ENCODE data around the gene PCMTD2. TPM values are rescaled to one million over a fixed set of nuclear protein-coding genes. Genes with fewer than 3 reads are reported as not detected.
A peak's percentile ranks its signal among the peaks of the same experiment; 100 is the strongest.

Gene PCMTD2
- total and polyA plus RNA-seq, 2 of the 13 experiments (the other 11 are each of a cell fraction or from before 2014, with no cell fraction given) = 47.0 to 76.9 TPM

DNA sequence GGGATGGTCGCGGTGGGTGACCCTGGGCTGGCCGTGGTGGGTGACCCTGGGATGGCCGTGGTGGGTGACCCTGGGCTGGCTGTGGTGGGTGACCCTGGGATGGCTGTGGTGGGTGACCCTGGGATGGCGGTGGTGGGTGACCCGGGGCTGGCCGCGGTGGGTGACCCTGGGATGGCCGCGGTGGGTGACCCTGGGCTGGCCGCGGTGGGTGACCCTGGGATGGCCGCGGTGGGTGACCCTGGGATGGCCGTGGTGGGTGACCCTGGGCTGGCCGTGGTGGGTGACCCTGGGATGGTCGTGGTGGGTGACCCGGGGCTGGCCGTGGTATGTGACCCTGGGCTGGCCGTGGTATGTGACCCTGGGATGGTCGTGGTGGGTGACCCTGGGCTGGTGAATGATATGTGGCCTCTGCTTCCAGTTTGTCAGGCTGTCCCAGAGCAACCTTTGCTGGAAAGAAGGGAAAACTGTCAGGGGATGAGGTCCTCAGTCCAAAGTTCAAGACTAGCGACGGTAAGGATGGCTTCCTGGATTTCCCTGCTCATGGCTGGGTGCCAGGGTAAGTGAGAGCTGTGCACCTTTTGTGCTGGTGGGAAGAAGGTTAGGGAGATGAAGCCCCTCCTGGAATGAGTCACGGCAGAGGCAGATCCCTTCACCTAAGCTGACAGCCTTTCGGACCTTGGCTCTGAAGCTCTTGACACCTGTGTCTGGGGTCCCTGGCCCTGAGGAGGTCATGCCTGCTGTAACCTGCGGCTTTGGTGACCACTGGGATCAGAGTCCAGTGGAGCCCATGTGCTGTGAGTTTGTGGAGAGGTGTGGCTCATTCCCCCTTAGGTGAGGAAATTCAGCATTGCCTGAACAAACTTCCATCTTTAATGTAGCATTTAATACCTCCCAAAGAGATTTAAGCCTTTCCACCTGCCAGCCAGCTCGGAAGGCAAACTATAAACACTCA, 19.1 kb upstream of the PCMTD2 start (continued):
- no peak for TF ChIP-seq IKZF1 (IDR thresholded peaks at IDR 0.05)
- TF ChIP-seq TAF15 (IDR thresholded peaks at IDR 0.05; ENCODE audit: low read depth, low read length, poor library complexity, severe bottlenecking) = no peak
- TF ChIP-seq MYNN (CRISPR knock-in tag; IDR thresholded peaks at IDR 0.05; ENCODE audit: low read depth) = no peak
- TF ChIP-seq PCBP2 (optimal IDR thresholded peaks at IDR 0.05; ENCODE audit: low read depth, low read length, poor library complexity, severe bottlenecking) = no peak
- TF ChIP-seq, protein P1, sequence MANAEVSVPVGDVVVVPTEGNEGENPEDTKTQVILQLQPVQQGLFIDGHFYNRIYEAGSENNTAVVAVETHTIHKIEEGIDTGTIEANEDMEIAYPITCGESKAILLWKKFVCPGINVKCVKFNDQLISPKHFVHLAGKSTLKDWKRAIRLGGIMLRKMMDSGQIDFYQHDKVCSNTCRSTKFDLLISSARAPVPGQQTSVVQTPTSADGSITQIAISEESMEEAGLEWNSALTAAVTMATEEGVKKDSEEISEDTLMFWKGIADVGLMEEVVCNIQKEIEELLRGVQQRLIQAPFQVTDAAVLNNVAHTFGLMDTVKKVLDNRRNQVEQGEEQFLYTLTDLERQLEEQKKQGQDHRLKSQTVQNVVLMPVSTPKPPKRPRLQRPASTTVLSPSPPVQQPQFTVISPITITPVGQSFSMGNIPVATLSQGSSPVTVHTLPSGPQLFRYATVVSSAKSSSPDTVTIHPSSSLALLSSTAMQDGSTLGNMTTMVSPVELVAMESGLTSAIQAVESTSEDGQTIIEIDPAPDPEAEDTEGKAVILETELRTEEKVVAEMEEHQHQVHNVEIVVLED (CRISPR knock-in tag; IDR thresholded peaks at IDR 0.05; ENCODE audit: borderline replicate concordance) = no peak
- TF ChIP-seq PPARG (CRISPR knock-in tag; conservative IDR thresholded peaks at IDR 0.05) = peak; percentile 36; the same call in 1 of the 2 replicates
- 0 out of 2 replicates have a peak, but pooled peaks have one; percentile 44 for TF ChIP-seq YEATS2 (CRISPR knock-in tag; IDR thresholded peaks at IDR 0.05; ENCODE audit: borderline replicate concordance)
- no peak for TF ChIP-seq MAFK (conservative IDR thresholded peaks at IDR 0.05 in 1 of 2, IDR thresholded peaks at IDR 0.05 in 1 of 2; ENCODE audit: low read length in 2 of 2)
- TF ChIP-seq ZNF619 (CRISPR knock-in tag; IDR thresholded peaks at IDR 0.05) = peak; percentile 53; the same call in 1 of the 2 replicates
- no peak; the same call in 1 of the 2 replicates for TF ChIP-seq ZNF510 (CRISPR knock-in tag; IDR thresholded peaks at IDR 0.05; ENCODE audit: low read depth)
- TF ChIP-seq PLRG1 (conservative IDR thresholded peaks at IDR 0.05) = no peak
- 0 out of 2 replicates have a peak, but pooled peaks have one; percentile 73 for TF ChIP-seq ZNF678 (CRISPR knock-in tag; IDR thresholded peaks at IDR 0.05)
- no peak for TF ChIP-seq FOXJ3 (CRISPR knock-in tag; IDR thresholded peaks at IDR 0.05; ENCODE audit: borderline replicate concordance)
- TF ChIP-seq JARID2 (CRISPR knock-in tag; IDR thresholded peaks at IDR 0.05; ENCODE audit: insufficient replicate concordance) = no peak
- TF ChIP-seq THYN1 (CRISPR knock-in tag; IDR thresholded peaks at IDR 0.05; ENCODE audit: borderline replicate concordance, low read depth) = no peak
- TF ChIP-seq ZNF782 (CRISPR knock-in tag; IDR thresholded peaks at IDR 0.05; ENCODE audit: borderline replicate concordance) = peak; percentile 90; the same call in 1 of the 2 replicates
- TF ChIP-seq HMG20A (CRISPR knock-in tag; IDR thresholded peaks at IDR 0.05; ENCODE audit: borderline replicate concordance) = peak; percentile 78; the same call in 1 of the 2 replicates
- TF ChIP-seq ZNF512 (CRISPR knock-in tag; IDR thresholded peaks at IDR 0.05) = no peak
- TF ChIP-seq ZNF138 (CRISPR knock-in tag; IDR thresholded peaks at IDR 0.05; ENCODE audit: low read depth) = peak; percentile 95; the same call in 1 of the 2 replicates
- TF ChIP-seq ZNF382 (CRISPR knock-in tag; IDR thresholded peaks at IDR 0.05; ENCODE audit: borderline replicate concordance) = no peak
- TF ChIP-seq ZNF33B (CRISPR knock-in tag; IDR thresholded peaks at IDR 0.05) = no peak
- no peak for TF ChIP-seq PREB (CRISPR knock-in tag; IDR thresholded peaks at IDR 0.05)
- TF ChIP-seq ZBTB42 (CRISPR knock-in tag; IDR thresholded peaks at IDR 0.05) = no peak
